GM06990 (cell line): Measurements from ENCODE around the gene ATP5F1D.
A peak's percentile ranks its signal among the peaks of the same experiment; 100 is the strongest.

Experiments used
- DNase-seq: peaks from one replicate; pipeline ENCODE4 v3.0.0-alpha.2; 2011; ENCODE audit not compliant: insufficient read length; ENCODE audit errors: extremely low read depth
- H3K27me3 ChIP-seq: replicated peaks from 2 replicates; pipeline ENCODE4 v1.6.0; 2011; ENCODE audit warnings: low read length; ENCODE audit not compliant: control insufficient read depth, insufficient read depth
- H3K36me3 ChIP-seq: 2 replicates; pipeline ENCODE4 v1.5.1; 2011; ENCODE audit warnings: low read length; ENCODE audit not compliant: control insufficient read depth, insufficient read depth
- H3K4me3 ChIP-seq: replicated peaks from 2 replicates; pipeline ENCODE4 v1.5.1; 2011; ENCODE audit warnings: low read depth, mild to moderate bottlenecking, control low read depth, low read length
- CTCF ChIP-seq: IDR thresholded peaks from 2 replicates; pipeline ENCODE4 v1.5.1; 2011; ENCODE audit warnings: low read length, control low read depth, mild to moderate bottlenecking, inconsistent platforms; ENCODE audit not compliant: insufficient read depth, poor library complexity, severe bottlenecking

ATP5F1D gene

GRCh38 chr19:1234955-1235380 is 6.6 kb upstream of the ATP5F1D start:
- no peak for TF ChIP-seq CTCF
- no peak for DNase-seq
- Histone ChIP-seq H3K36me3 (no peaks in the 10 kb centered on the region), H3K4me3 (no peak overlapping the region), H3K27me3 (no peaks in the 10 kb centered on the region)

- H3K36me3 ChIP-seq, result no peaks in the 10 kb centered on the region
- H3K27me3 ChIP-seq, result no peaks in the 10 kb centered on the region
- no peak overlapping the region for H3K4me3 ChIP-seq
- no peak for DNase-seq
- TF ChIP-seq CTCF, result no peak
Measured at GRCh38 chr19:1235625-1236538, 5.7 kb upstream of the ATP5F1D start.

GRCh38 chr19:1236576-1236975 is 5.0 kb upstream of the ATP5F1D start:
- no peak overlapping the region for H3K4me3 ChIP-seq
- TF ChIP-seq CTCF, result no peak
- no peaks in the 10 kb centered on the region for H3K27me3 ChIP-seq
- no peaks in the 10 kb centered on the region for H3K36me3 ChIP-seq
- no peak for DNase-seq

GRCh38 chr19:1237027-1237659 is 4.4 kb upstream of the ATP5F1D start:
- peak overlapping the region; percentile 53 for H3K4me3 ChIP-seq
- H3K27me3 ChIP-seq, result no peaks in the 10 kb centered on the region
- no peaks in the 10 kb centered on the region for H3K36me3 ChIP-seq
- TF ChIP-seq CTCF, result no peak
- no peak for DNase-seq

GRCh38 chr19:1237754-1238368 is 3.7 kb upstream of the ATP5F1D start, which contains the start of gene CBARP:
Gene CBARP (minus strand): TSS chr19:1238005. CDS start chr19:1236100, 1,905 bp downstream.
- no peak for TF ChIP-seq CTCF
- Histone ChIP-seq H3K4me3 (peak within 1 kb of the TSS; percentile 53), H3K27me3 (no peaks in the 10 kb centered on the region), H3K36me3 (no peaks in the 10 kb centered on the region)
- DNase-seq, result no peak
